HFFc6 (cell line): ENCODE measurements around the gene SAP30. TPM values are rescaled to one million over a fixed set of nuclear protein-coding genes. Genes with fewer than 3 reads are reported as not detected.

ENCODE experiments used
- DNase-seq: peaks from one replicate; pipeline ENCODE4 v3.0.0-alpha.2; 2018
- H3K27ac Mint-ChIP-seq: 2 replicates; pipeline ENCODE4 v1.8.0; 2020; ENCODE audit warnings: mild to moderate bottlenecking, mixed read lengths
- H3K27me3 Mint-ChIP-seq: 2 replicates; pipeline ENCODE4 v1.8.0; 2021; ENCODE audit warnings: mild to moderate bottlenecking, moderate library complexity, mixed read lengths; ENCODE audit not compliant: insufficient read depth
- H3K36me3 Mint-ChIP-seq: 2 replicates; pipeline ENCODE4 v1.8.0; 2021; ENCODE audit warnings: low read depth, mixed read lengths
- H3K4me1 Mint-ChIP-seq: 2 replicates; pipeline ENCODE4 v1.8.0; 2020; ENCODE audit warnings: low read depth, mixed read lengths
- H3K4me3 Mint-ChIP-seq: 2 replicates; pipeline ENCODE4 v1.8.0; 2020; ENCODE audit warnings: mild to moderate bottlenecking, moderate library complexity, mixed read lengths
- H3K9me3 Mint-ChIP-seq: 2 replicates; pipeline ENCODE4 v1.8.0; 2020; ENCODE audit warnings: mild to moderate bottlenecking, mixed read lengths
- total RNA-seq, 6 experiments: library from RNA; stranded (reverse); fragmentation: NEBNext Ultra II Directional; extraction: Animal tissue kit (Norgen Biotek cat#: 25700); gene quantifications; 2 replicates in 1 of 6; 3 replicates in 5 of 6; pipeline ENCODE4 v1.2.3, GENCODE V29; 2021
- TF ChIP-seq, protein P1 (sequence below): fragments of 200-600 bp; sonication (generic); IDR thresholded peaks from 2 replicates; pipeline ENCODE4 v1.5.0; 2021; ENCODE audit warnings: antibody characterized with exemption, mild to moderate bottlenecking

The SAP30 gene
- total RNA-seq, 6 experiments from 2014 or later = 9.3 to 17.0 (median 14.2) TPM

DNA sequence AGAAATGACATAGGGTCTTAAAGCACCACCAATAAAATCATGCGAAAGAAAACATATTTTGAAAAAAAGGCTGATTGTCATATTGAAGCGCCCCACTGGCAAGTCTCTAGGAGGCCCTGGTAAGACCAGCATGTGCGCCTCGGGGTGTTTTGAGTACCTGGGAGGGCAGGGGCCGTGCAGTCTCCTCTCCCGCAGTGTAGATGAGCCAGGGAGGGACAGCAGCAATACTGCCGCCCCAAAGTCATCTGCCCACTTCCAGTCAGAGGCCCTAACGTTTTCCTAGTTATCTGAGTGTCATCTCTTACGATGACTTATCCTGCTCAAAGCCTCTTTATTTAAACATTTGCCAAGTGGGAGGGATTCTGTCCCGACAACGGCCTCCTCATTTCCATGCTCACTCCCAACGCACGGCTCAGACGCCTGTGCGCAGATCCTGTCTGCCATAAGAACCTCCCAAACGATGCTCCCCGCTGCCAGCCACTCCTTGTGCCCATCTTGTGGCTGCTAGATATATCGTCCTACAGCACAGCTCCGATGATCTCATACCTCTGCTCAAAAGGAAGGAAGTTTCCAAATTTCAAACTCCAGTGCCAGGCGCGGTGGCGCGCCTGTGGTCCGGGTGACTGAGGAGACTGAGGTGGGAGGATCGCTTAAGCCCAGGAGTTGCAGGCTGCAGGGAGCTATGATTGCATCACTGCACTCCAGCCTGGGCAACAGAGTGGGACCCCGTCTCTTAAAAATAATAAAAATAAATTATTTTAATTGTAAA is 45.3 kb downstream of the SAP30 start:
- H3K4me1 Mint-ChIP-seq = peaks cover 24% of the 10 kb centered on the region

DNA sequence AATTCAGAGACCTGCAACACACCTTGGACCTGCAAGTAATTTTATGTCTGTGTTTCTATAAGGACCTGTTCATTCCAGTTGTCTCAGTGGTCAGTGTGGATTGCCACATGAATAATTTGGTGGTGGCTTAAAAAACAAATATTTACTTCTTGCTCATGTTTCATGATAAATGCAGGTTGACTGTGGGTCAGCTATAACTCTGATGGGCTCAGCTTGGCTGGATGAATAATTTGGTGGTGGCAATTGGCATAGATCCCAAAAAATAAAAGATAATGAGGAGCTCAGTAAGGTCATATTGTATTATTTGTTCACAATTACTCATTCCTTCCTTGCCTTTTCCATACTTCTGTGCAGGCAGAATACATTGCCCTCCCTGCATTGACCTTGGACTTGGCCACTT is 47.1 kb downstream of the SAP30 start:
- peaks cover 29% of the 10 kb centered on the region for H3K4me1 Mint-ChIP-seq
- H3K9me3 Mint-ChIP-seq = no peaks in the 10 kb centered on the region
- H3K36me3 Mint-ChIP-seq = no peaks in the 10 kb centered on the region
- H3K27me3 Mint-ChIP-seq = no peaks in the 10 kb centered on the region; the same call in 1 of the 2 replicates
- TF ChIP-seq, protein P1, sequence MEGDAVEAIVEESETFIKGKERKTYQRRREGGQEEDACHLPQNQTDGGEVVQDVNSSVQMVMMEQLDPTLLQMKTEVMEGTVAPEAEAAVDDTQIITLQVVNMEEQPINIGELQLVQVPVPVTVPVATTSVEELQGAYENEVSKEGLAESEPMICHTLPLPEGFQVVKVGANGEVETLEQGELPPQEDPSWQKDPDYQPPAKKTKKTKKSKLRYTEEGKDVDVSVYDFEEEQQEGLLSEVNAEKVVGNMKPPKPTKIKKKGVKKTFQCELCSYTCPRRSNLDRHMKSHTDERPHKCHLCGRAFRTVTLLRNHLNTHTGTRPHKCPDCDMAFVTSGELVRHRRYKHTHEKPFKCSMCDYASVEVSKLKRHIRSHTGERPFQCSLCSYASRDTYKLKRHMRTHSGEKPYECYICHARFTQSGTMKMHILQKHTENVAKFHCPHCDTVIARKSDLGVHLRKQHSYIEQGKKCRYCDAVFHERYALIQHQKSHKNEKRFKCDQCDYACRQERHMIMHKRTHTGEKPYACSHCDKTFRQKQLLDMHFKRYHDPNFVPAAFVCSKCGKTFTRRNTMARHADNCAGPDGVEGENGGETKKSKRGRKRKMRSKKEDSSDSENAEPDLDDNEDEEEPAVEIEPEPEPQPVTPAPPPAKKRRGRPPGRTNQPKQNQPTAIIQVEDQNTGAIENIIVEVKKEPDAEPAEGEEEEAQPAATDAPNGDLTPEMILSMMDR = no peak
- no peak for DNase-seq
- H3K4me3 Mint-ChIP-seq = no peak overlapping the region
- no peak overlapping the region for H3K27ac Mint-ChIP-seq

More for the DNA sequence above, 45.3 kb downstream of the SAP30 start:
- H3K4me3 Mint-ChIP-seq = no peak overlapping the region
- H3K36me3 Mint-ChIP-seq = no peaks in the 10 kb centered on the region
- H3K27ac Mint-ChIP-seq = no peak overlapping the region
- H3K9me3 Mint-ChIP-seq = no peaks in the 10 kb centered on the region
- TF ChIP-seq, protein P1 = no peak; the same call in 1 of the 2 replicates
- no peak for DNase-seq
- H3K27me3 Mint-ChIP-seq = no peaks in the 10 kb centered on the region; the same call in 1 of the 2 replicates

DNA sequence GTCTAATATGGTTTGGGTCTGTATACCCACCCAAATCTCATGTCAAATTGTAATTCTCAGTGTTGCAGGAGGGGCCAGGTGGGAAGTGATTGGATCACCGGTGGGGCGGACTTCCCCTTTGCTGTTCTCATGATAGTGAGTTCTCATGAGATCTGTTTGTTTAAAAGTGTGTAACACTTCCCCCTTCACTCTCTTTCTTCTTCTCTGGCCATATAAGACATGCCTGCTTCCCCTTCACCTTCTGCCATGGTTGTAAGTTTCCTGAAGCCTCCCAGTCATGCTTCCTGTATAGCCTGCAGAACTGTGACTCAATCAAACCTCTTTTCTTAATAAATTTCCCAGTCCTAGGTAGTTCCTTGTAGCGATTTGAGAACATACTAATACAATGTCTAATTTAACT is 47.9 kb downstream of the SAP30 start:
- Mint-ChIP-seq H3K27ac (no peak overlapping the region), H3K36me3 (no peaks in the 10 kb centered on the region)

DNA sequence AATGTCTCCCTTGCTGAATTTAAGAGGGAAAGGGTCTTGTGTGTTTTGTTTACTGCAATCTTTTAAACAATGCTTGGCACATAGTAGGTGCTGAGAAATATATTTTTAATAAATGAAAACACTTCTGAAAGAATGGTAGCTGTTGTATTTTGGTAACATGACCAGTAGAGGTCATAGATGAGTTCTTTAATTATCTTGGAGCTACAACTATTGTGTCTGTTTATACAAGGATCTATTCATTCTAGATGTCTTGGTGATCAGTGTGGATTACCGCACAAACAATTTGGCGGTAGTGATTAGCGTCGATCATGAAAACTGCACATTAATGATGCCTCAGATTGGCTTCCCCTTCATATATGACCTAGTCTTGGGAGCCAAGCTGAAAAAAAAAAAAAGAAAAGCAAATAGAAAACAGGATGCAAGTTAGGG is 49.6 kb downstream of the SAP30 start:
- no peaks in the 10 kb centered on the region for H3K36me3 Mint-ChIP-seq
- peaks cover 45% of the 10 kb centered on the region for H3K4me1 Mint-ChIP-seq
- no peak overlapping the region for H3K27ac Mint-ChIP-seq
- no peaks in the 10 kb centered on the region; the same call in 1 of the 2 replicates for H3K27me3 Mint-ChIP-seq
- no peaks in the 10 kb centered on the region for H3K9me3 Mint-ChIP-seq
- DNase-seq = peak; percentile 16
- peak overlapping the region; percentile 56; the same call in 1 of the 2 replicates for H3K4me3 Mint-ChIP-seq
- TF ChIP-seq, protein P1 = peak; percentile 82

More for the DNA sequence above, 47.9 kb downstream of the SAP30 start:
- H3K4me1 Mint-ChIP-seq = peaks cover 30% of the 10 kb centered on the region
- TF ChIP-seq, protein P1 = no peak
- no peak for DNase-seq
- H3K4me3 Mint-ChIP-seq = no peak overlapping the region
- H3K9me3 Mint-ChIP-seq = no peaks in the 10 kb centered on the region
- H3K27me3 Mint-ChIP-seq = no peaks in the 10 kb centered on the region; the same call in 1 of the 2 replicates

DNA sequence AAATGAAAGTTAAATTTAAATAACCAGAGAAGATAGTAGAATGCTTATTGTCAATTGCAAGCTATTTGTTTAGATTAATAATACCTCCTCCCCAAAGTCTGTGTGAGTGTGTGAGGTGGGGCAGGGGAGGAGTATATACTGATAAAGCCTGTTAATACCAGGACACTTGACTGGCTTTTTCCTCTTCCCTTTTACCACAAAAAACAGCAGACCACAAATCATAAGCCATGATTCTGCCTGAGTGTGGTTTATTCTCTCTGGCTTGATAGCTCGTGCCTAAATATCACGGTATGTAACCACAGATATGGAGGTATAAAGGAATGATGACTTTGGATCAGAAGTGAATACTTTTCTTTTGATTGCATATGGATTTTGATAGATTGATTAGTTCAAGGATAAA is 50.0 kb downstream of the SAP30 start:
- Mint-ChIP-seq H3K27ac (no peak overlapping the region), H3K27me3 (no peaks in the 10 kb centered on the region; the same call in 1 of the 2 replicates), H3K9me3 (no peaks in the 10 kb centered on the region), H3K4me3 (peak overlapping the region; percentile 56; the same call in 1 of the 2 replicates), H3K4me1 (peaks cover 49% of the 10 kb centered on the region), H3K36me3 (no peaks in the 10 kb centered on the region)
- DNase-seq = no peak
- TF ChIP-seq, protein P1 = no peak
